GM12874 (cell line): Measurements from ENCODE around the gene FMNL2.

Experiments
- CTCF ChIP-seq: IDR thresholded peaks from 2 replicates; pipeline ENCODE4 v1.5.1; 2011; ENCODE audit warnings: low read depth, mild to moderate bottlenecking, control low read depth, low read length, moderate library complexity; ENCODE audit not compliant: insufficient read depth

The FMNL2 gene

DNA sequence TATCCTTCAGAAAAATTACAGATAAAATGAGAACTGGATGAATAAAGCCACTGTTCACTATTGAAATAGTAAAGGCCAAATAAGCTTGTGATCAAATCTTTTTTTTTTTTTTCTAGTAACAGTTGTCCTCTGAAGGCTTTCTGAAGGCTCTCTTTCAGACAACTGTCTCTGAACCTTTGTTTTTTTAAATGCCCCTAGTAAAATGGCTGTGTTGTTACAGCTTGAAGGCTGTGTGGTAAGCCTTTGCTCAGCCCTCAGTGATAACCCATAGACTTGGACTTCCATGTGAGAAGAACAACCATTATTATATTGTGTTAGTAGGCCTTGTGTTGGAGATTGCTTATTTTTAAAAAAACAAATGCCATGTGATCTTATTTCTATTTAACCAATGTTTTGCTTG is 17.6 kb downstream of the FMNL2 start:
- no peak for TF ChIP-seq CTCF

DNA sequence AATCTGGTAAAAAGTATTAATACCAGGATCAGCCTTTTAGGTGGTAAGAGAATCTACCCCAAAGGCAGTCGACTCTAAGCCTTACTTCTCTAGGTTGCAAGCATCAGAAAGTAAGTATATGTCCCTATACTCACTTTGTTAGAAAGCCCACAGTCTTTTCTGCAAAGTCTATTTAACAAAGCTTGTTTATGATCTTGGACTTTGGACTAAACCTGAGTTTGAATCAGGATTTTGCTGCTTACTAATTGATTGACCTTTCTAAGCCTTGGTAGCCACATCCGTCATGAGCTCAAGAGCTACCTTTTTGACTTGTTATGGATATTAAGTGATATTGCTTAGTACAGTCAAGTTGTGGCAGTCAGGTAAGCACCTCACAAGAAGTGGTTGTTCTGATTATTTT is 18.4 kb downstream of the FMNL2 start:
- TF ChIP-seq CTCF, result no peak

- TF ChIP-seq CTCF, result no peak
Measured at GRCh38 chr2:152354069-152354755, 19.2 kb downstream of the FMNL2 start.

DNA sequence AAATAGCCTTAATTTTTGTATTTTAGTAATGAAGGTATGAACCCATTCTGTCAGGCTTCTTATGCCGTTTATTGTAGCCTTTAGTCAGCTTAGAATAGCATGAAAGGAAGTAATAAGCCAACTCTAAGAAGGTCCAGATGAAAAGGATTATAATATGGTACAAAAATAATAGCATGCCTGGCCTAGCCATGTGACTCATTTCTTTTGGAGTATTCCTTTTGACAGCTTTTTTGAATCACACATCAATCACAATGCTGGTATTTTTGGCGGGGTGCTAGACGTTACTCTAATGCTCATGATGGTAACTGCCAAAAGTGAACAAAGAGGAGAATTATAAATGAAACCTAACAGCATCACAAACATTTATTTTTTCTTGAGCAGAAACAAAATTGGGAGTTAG is 19.9 kb downstream of the FMNL2 start:
- TF ChIP-seq CTCF, result no peak

- TF ChIP-seq CTCF, result no peak
Measured at GRCh38 chr2:152355409-152355831, 20.4 kb downstream of the FMNL2 start.

DNA sequence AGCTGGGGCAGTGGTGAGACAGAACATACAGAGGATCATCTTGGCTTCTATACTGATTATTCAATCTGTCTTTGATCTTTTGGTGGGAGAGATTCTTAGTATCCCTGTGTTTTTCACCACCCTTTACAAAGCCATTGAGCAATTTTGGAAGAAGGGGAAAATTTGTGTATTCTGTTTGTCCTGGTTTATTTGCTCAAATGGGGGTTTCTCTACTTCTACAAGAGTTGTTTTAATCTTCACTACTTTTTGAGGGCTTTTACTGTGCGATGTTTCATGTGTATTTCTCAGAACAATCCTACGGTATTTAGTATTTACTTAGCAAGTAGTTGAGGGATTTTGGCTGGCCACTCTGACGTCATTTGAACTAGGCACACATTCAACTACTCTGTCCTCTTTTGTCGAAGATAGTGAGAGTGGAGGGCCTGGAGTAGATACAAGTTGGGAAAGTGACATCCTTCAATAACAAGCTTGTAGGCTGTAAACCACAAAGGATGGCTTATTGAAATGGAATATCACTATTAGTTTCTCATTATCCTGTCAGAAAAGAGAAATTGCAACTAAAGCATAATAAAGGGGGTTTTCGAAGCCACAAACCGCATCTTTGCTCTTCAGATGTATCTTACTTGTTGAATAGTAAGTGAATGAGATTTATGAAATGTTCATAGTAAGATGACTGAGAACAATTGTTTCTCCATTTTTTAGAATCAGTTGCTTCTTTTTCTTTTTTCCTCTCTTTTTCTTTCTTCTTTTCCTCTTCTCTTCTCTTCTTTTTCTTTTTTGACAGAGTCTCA is 24.8 kb downstream of the FMNL2 start:
- no peak for TF ChIP-seq CTCF

DNA sequence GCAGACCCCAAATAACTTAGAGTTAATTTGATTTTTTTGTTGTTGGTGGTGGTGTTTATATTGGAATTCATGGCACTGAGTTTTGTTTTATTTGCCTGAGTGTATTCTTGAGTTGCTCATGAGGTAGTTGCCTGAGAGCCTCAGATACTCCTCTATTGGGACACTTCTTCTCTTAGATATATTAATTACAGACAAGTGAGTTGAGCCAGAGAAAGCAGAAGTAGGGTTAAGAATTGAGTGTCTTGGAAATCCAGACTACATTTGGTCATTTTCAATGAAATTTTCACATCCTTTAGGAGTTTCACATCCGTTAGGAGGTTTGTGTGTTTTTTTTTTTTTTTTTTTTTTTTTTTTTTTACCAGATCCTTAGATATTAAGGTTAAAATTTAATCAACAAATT is 29.0 kb downstream of the FMNL2 start:
- no peak for TF ChIP-seq CTCF
